Glutamatergic neuron (in vitro differentiated cells): Measurements from ENCODE around the gene APIP. TPM values are rescaled to one million over a fixed set of nuclear protein-coding genes. Genes with fewer than 3 reads are reported as not detected.

ENCODE experiments used
- DNase-seq: peaks from one replicate; pipeline ENCODE4 v3.0.0; 2022
- H3K27ac Mint-ChIP-seq: one replicate; pipeline ENCODE4 v1.8.0; 2020; ENCODE audit warnings: mild to moderate bottlenecking, mixed read lengths, inconsistent platforms; ENCODE audit not compliant: unreplicated experiment
- H3K27me3 Mint-ChIP-seq: one replicate; pipeline ENCODE4 v1.8.0; 2020; ENCODE audit warnings: mild to moderate bottlenecking, moderate library complexity, mixed read lengths, inconsistent platforms; ENCODE audit not compliant: unreplicated experiment
- H3K36me3 Mint-ChIP-seq: one replicate; pipeline ENCODE4 v1.8.0; 2020; ENCODE audit warnings: mild to moderate bottlenecking, mixed read lengths, inconsistent platforms; ENCODE audit not compliant: unreplicated experiment
- H3K4me1 Mint-ChIP-seq: one replicate; pipeline ENCODE4 v1.8.0; 2020; ENCODE audit warnings: mild to moderate bottlenecking, low read depth, mixed read lengths, inconsistent platforms; ENCODE audit not compliant: unreplicated experiment
- H3K4me3 Mint-ChIP-seq: one replicate; pipeline ENCODE4 v1.8.0; 2020; ENCODE audit warnings: mild to moderate bottlenecking, mixed read lengths, inconsistent platforms; ENCODE audit not compliant: unreplicated experiment
- H3K9me3 Mint-ChIP-seq: one replicate; pipeline ENCODE4 v1.8.0; 2020; ENCODE audit warnings: mild to moderate bottlenecking, moderate library complexity, mixed read lengths, inconsistent platforms; ENCODE audit not compliant: unreplicated experiment
- total RNA-seq: library from RNA; stranded (reverse); fragmentation: NEBNext Ultra II Directional; extraction: Animal tissue kit (Norgen Biotek cat#: 25700); gene quantifications from one replicate; pipeline ENCODE4 v1.2.1, GENCODE V29; 2021; ENCODE audit not compliant: unreplicated experiment
- TF ChIP-seq, protein P1 (sequence below): fragments of 200-600 bp; sonication (generic); IDR thresholded peaks from one replicate; pipeline ENCODE4 v1.5.0; 2021; ENCODE audit not compliant: partially characterized antibody, unreplicated experiment

Gene APIP
- total RNA-seq, 1 donor from 2014 or later: 20.9 TPM

DNA sequence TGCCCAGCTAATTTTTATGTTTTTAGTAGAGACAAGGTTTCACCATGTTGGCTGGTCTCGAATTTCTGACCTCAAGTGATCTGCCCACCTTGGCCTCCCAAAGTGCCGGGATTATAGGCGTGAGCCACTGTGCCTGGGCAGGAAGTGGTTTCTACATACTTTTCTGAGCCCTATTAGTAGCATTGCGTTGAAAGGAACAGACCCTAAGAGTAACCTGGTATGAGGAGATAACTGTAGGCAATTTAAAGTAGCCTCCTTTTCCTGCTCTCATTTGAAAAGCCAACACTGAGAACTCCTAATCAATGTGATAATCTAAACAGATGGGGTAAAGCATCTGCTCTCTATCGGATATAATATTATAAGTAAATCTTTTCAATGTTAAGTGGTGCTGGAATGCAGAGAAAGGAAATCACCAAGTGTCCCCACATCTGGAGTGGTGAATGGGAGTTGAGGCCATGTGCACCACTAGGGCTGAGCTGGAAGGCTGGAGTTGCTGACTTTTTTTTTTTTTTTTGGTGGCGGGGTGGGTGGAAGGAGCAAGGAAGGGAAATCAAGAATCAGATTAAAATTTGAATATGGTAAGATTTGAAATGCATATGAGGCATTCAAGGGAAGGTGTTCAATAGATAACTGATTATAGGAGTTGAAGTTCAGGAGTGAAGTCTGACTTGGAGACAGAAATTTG is 20.9 kb upstream of the APIP start:
- no peak for DNase-seq
- Mint-ChIP-seq H3K27me3 (peaks cover 4% of the 10 kb centered on the region), H3K9me3 (no peaks in the 10 kb centered on the region), H3K27ac (no peak overlapping the region), H3K36me3 (no peaks in the 10 kb centered on the region), H3K4me3 (no peak overlapping the region), H3K4me1 (peaks cover 27% of the 10 kb centered on the region)
- TF ChIP-seq, protein P1, sequence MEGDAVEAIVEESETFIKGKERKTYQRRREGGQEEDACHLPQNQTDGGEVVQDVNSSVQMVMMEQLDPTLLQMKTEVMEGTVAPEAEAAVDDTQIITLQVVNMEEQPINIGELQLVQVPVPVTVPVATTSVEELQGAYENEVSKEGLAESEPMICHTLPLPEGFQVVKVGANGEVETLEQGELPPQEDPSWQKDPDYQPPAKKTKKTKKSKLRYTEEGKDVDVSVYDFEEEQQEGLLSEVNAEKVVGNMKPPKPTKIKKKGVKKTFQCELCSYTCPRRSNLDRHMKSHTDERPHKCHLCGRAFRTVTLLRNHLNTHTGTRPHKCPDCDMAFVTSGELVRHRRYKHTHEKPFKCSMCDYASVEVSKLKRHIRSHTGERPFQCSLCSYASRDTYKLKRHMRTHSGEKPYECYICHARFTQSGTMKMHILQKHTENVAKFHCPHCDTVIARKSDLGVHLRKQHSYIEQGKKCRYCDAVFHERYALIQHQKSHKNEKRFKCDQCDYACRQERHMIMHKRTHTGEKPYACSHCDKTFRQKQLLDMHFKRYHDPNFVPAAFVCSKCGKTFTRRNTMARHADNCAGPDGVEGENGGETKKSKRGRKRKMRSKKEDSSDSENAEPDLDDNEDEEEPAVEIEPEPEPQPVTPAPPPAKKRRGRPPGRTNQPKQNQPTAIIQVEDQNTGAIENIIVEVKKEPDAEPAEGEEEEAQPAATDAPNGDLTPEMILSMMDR: no peak

GRCh38 chr11:34929794-34930763 is 13.9 kb upstream of the APIP start:
- no peak for DNase-seq
- Mint-ChIP-seq H3K27ac (no peak overlapping the region), H3K36me3 (no peaks in the 10 kb centered on the region), H3K9me3 (no peaks in the 10 kb centered on the region), H3K4me3 (no peak overlapping the region), H3K4me1 (peaks cover 7% of the 10 kb centered on the region), H3K27me3 (no peaks in the 10 kb centered on the region)
- TF ChIP-seq, protein P1: no peak

- DNase-seq: no peak
- TF ChIP-seq, protein P1: no peak
- Mint-ChIP-seq H3K9me3 (no peaks in the 10 kb centered on the region), H3K4me3 (no peak overlapping the region), H3K36me3 (no peaks in the 10 kb centered on the region), H3K4me1 (peaks cover 7% of the 10 kb centered on the region), H3K27me3 (no peaks in the 10 kb centered on the region), H3K27ac (no peak overlapping the region)
These were observed 12.9 kb upstream of the APIP start for GRCh38 chr11:34928960-34929680.

- peaks cover 7% of the 10 kb centered on the region for H3K4me1 Mint-ChIP-seq
- no peaks in the 10 kb centered on the region for H3K9me3 Mint-ChIP-seq
- H3K27me3 Mint-ChIP-seq: no peaks in the 10 kb centered on the region
- no peak overlapping the region for H3K27ac Mint-ChIP-seq
- no peaks in the 10 kb centered on the region for H3K36me3 Mint-ChIP-seq
- TF ChIP-seq, protein P1: no peak
- no peak overlapping the region for H3K4me3 Mint-ChIP-seq
- DNase-seq: no peak
These were observed 12.2 kb upstream of the APIP start for GRCh38 chr11:34928268-34928959.
